GM04503 (cell line): ENCODE data around the gene DEFB115.
"Not testable (repeated sequence)": the region's sequence is repeated elsewhere in the genome, so short reads cannot be mapped to it uniquely, and the experiment has no call there.

Experiments
- DNase-seq: peaks from one replicate; pipeline ENCODE4 v3.0.0-alpha.2; 2012; ENCODE audit warnings: low read depth

DEFB115 gene

GRCh38 chr20:31257364-31257763 is at the start of gene DEFB115:
TSS of gene DEFB115 (plus strand) at chr20:31257664. CDS start at chr20:31257664, 0 bp downstream.
- no peak for DNase-seq

GRCh38 chr20:31236953-31237352 is 20.5 kb upstream of the DEFB115 start:
- DNase-seq, result no peak

GRCh38 chr20:31237763-31238162 is 19.7 kb upstream of the DEFB115 start:
- no peak for DNase-seq

- DNase-seq, result no peak
These were observed 18.3 kb upstream of the DEFB115 start for GRCh38 chr20:31239139-31239538.

- no peak for DNase-seq
These were observed 505 bp upstream of the DEFB115 start for GRCh38 chr20:31256959-31257358.

- no peak for DNase-seq
These were observed 3.0 kb downstream of the DEFB115 start for GRCh38 chr20:31260326-31260932.

GRCh38 chr20:31274441-31274840 is 17.0 kb downstream of the DEFB115 start:
- no peak for DNase-seq

- no peak for DNase-seq
These were observed 20.7 kb downstream of the DEFB115 start for GRCh38 chr20:31278178-31278577.

GRCh38 chr20:31284964-31285363 is 27.5 kb downstream of the DEFB115 start:
- not testable (repeated sequence) for DNase-seq

GRCh38 chr20:31308535-31309162 is 51.2 kb downstream of the DEFB115 start, which contains the start of gene DEFB116:
TSS of gene DEFB116 (minus strand) at chr20:31308585. CDS start at chr20:31308585, 0 bp downstream.
- no peak for DNase-seq
